Measurements from ENCODE around the gene TTLL8. TPM values are rescaled to one million over a fixed set of nuclear protein-coding genes. Genes with fewer than 3 reads are reported as not detected.

Gene TTLL8
- total RNA-seq, result not detected

DNA sequence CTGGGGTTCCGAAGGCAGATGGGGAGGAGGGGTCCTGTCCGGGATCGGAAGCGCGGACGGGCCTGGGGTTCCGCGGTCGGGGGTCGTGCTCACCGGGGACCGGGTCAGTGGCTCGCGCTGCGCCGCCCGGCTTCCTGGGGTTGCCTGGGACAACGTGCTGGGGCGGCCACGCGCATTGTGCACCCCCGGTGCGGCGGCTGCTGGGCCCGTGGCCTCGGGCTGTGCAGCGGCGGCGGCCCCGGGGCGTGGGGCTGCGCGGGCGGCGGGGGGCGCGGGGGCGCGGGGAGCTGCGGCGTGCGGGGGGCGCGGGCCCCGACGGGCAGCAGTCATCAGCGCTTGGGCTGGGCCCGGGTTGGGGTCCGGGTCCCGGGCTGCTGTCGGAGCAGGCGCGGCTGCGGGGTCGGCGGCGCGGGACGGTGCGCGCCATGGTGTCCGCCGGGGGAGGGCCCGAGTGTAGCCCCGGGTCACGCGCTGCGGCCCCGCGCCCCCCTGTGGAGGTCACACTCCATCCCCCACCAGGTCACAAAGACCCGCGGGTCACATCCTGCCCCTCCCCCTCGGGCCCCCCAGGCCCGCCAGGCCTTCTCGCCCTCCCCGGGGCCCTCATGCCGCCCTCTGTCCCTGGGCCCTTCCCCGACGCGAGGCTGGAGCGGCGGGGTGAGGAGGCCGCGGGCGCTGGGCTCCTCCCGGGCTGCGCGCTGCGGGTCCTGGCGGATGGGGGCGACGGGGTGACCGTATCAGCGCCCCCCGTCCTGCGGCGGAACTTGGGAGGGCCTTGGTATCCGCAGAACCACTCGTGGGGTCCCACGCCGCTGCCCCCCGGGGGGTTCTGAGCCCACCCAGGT, at the start of gene TTLL8:
TTLL8 (minus strand) TSS at position 238 of the 845 bp plus-strand sequence.
- no peak within 1 kb of the TSS for H3K9ac ChIP-seq (ENCODE audit: low read depth in 1 of 3, low read length in 3 of 3)
- peaks cover 24 to 56% (median 51%) of the 10 kb centered on the region in 3 donors for H3K27me3 ChIP-seq (ENCODE audit: control insufficient read depth in 3 of 3, insufficient read depth in 3 of 3, low read length in 3 of 3)
- no peaks in the 10 kb centered on the region for H3K36me3 ChIP-seq (ENCODE audit: control insufficient read depth in 3 of 3, insufficient read depth in 3 of 3, low read length in 3 of 3)
- H3K4me3 ChIP-seq (ENCODE audit: low read length in 3 of 3), result no peak within 1 kb of the TSS
- H3K9me3 ChIP-seq (ENCODE audit: control insufficient read depth in 3 of 3, low read length in 3 of 3), result peaks cover 0 to 6% (median 3%) of the 10 kb centered on the region in 3 donors
- H3K4me1 ChIP-seq (ENCODE audit: control insufficient read depth in 3 of 3, insufficient read depth in 3 of 3, low read length in 3 of 3), result peaks cover 0 to 5% (median 2%) of the 10 kb centered on the region in 3 donors
- H3K27ac ChIP-seq (ENCODE audit: low read depth, low read length), result no peak within 1 kb of the TSS

DNA sequence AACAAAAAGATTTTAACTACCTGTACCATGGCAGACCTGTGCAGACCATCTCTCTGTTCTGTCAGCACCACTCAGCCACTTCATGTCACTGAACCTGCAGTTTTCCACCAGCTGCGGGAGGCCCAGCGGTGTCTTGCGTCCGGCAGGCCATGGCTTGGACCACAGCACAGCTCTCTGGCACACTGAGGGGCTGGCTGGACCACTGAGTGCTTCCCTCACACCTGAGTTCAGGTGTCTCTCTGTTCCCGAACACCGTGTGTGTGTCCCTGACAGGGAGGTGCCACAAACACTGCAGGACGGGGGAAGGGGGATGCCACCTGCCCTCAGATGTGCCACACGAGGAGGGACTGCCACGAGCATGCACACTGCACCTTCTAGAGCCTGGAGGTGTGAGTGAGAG, 49.4 kb upstream of the TTLL8 start:
- peaks cover 15 to 23% (median 16%) of the 10 kb centered on the region in 3 donors for H3K27me3 ChIP-seq (ENCODE audit: control insufficient read depth in 3 of 3, insufficient read depth in 3 of 3, low read length in 3 of 3)
- H3K36me3 ChIP-seq (ENCODE audit: control insufficient read depth in 3 of 3, insufficient read depth in 3 of 3, low read length in 3 of 3), result no peaks in the 10 kb centered on the region
- H3K9ac ChIP-seq (ENCODE audit: low read depth in 1 of 3, low read length in 3 of 3), result no peak overlapping the region
- no peak overlapping the region for H3K27ac ChIP-seq (ENCODE audit: low read depth, low read length)
- no peak overlapping the region for H3K4me3 ChIP-seq (ENCODE audit: low read length in 3 of 3)
- H3K9me3 ChIP-seq (ENCODE audit: control insufficient read depth in 3 of 3, low read length in 3 of 3), result no peaks in the 10 kb centered on the region
- peaks cover 0 to 3% (median 0%) of the 10 kb centered on the region in 3 donors for H3K4me1 ChIP-seq (ENCODE audit: control insufficient read depth in 3 of 3, insufficient read depth in 3 of 3, low read length in 3 of 3)

DNA sequence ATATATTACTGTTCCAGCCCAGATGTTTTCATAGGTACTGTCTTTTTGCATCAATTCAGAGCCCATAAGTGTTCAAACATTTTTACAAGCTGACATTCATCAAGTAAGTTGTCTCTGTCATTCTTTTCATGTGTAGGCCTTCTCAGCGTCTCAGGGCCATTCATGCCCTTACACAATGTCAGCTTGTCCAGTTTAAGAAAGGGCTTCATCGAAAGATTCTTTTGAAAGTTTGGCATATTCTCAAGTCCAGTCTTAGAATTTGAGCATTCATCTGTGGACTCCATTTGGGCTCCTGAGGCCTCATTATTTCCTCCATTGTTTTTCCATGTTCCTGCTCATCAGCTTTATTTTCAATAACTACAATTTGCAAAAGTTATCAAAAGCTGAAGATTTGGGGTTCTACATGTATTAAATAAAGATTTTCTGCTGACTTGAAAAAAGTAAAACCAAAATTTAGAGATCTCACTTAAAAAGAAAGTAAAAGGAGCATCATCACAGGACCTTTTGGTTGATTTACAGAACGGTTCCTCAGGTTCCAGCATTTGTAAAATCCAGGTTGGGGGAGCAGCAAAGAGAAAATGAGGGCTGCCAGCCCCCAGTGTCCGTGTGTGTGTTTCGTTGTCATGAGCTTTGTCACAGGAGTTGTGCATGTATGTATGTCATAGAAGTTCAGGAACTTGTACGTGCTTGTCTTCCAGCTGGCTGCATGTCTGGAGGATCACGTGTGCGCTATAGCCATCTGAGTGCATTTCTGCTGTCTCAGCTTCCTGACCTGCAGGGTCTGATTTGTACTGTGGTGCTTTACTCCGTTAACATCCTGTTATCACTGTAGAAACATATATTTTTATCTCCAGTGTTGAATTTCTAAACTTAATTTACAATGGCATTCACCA, 47.4 kb upstream of the TTLL8 start:
- Histone ChIP-seq H3K27me3 (ENCODE audit: control insufficient read depth in 3 of 3, insufficient read depth in 3 of 3, low read length in 3 of 3) (peaks cover 9 to 20% (median 15%) of the 10 kb centered on the region in 3 donors), H3K9ac (ENCODE audit: low read depth in 1 of 3, low read length in 3 of 3) (no peak overlapping the region), H3K4me1 (ENCODE audit: control insufficient read depth in 3 of 3, insufficient read depth in 3 of 3, low read length in 3 of 3) (no peaks in the 10 kb centered on the region)

DNA sequence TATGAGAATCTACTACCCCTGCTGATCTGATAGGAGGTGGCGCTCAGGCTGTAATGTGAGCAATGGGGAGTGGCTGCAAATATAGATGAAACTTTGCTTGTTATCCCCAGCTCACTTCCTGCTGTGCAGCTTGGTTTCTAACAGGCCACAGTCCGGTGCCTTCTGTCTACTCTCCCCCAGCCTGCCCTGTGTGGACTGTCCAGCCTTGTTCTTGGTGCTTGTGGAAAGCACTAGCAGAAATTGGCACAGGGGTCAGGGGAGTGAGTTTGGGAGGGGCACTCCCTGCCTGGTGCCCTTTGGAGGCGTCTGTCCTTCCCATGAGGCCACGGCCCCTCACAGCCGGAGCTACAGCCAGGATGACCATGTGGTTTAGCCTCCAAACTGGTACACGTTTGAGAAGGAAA, 46.0 kb upstream of the TTLL8 start:
- H3K27ac ChIP-seq (ENCODE audit: low read depth, low read length), result no peak overlapping the region
- H3K9me3 ChIP-seq (ENCODE audit: control insufficient read depth in 3 of 3, low read length in 3 of 3), result no peaks in the 10 kb centered on the region
- H3K4me1 ChIP-seq (ENCODE audit: control insufficient read depth in 3 of 3, insufficient read depth in 3 of 3, low read length in 3 of 3), result no peaks in the 10 kb centered on the region
- peaks cover 9 to 20% (median 15%) of the 10 kb centered on the region in 3 donors for H3K27me3 ChIP-seq (ENCODE audit: control insufficient read depth in 3 of 3, insufficient read depth in 3 of 3, low read length in 3 of 3)
- H3K36me3 ChIP-seq (ENCODE audit: control insufficient read depth in 3 of 3, insufficient read depth in 3 of 3, low read length in 3 of 3), result no peaks in the 10 kb centered on the region
- H3K4me3 ChIP-seq (ENCODE audit: low read length in 3 of 3), result no peak overlapping the region
- no peak overlapping the region for H3K9ac ChIP-seq (ENCODE audit: low read depth in 1 of 3, low read length in 3 of 3)

More for the DNA sequence above, 47.4 kb upstream of the TTLL8 start:
- H3K27ac ChIP-seq (ENCODE audit: low read depth, low read length), result no peak overlapping the region
- H3K9me3 ChIP-seq (ENCODE audit: control insufficient read depth in 3 of 3, low read length in 3 of 3), result no peaks in the 10 kb centered on the region
- H3K4me3 ChIP-seq (ENCODE audit: low read length in 3 of 3), result no peak overlapping the region
- H3K36me3 ChIP-seq (ENCODE audit: control insufficient read depth in 3 of 3, insufficient read depth in 3 of 3, low read length in 3 of 3), result no peaks in the 10 kb centered on the region

DNA sequence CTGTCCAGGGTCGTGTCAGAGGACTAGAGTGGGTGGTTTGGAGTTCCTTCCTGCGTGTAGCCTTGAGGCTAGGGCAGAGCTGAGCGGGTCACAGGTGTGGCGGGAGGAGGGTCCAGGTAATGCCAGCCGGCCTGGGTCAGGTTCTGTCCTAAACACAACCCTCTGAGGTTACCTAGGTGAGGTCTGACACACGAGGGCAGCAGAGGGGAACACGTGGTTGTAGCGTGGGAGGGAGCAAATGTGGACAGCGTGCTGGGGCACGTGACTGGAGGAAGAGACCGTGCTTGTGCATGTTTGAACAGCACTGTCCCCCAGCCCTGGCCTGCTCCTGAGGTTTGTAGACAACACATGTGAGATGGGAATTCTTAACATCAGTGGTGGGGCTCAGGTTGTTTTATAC, 44.8 kb upstream of the TTLL8 start:
- no peak overlapping the region for H3K27ac ChIP-seq (ENCODE audit: low read depth, low read length)
- H3K27me3 ChIP-seq (ENCODE audit: control insufficient read depth in 3 of 3, insufficient read depth in 3 of 3, low read length in 3 of 3), result peaks cover 6 to 20% (median 8%) of the 10 kb centered on the region in 3 donors

DNA sequence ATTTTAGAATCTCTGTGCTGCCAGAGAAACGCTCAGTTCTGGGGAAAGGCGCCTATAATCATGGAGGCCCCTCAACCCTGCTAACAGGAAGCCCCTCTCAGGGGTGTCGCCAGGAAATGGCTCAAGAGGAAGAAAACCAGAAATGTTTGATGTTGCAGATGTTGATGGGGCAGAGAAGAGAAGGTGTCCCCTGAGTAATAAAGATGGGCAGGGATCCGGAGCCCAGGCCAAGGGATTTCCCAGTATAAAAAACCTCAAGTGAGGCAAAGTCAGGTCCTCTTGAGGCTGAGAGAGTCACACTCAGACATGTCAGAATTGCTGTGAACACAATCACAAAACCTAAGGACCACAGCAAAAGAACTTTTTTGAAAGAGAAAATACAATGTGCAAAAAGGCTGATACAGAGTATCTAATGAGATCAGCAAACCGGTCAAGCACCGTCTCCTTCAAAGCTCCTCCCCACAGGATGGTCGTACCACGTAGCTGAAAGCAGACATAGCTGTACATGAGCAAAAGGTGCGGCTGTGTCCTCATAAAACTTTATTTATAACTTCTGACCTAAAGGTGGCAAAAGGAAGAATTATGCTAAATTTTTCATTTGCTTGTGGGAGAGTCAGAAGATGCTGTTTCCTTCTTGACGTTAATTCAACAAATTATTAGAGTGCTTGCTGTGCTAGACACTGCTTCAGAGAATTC, 43.9 kb upstream of the TTLL8 start:
- Histone ChIP-seq H3K9ac (ENCODE audit: low read depth in 1 of 3, low read length in 3 of 3) (no peak overlapping the region), H3K36me3 (ENCODE audit: control insufficient read depth in 3 of 3, insufficient read depth in 3 of 3, low read length in 3 of 3) (no peaks in the 10 kb centered on the region), H3K4me3 (ENCODE audit: low read length in 3 of 3) (no peak overlapping the region), H3K27me3 (ENCODE audit: control insufficient read depth in 3 of 3, insufficient read depth in 3 of 3, low read length in 3 of 3) (peaks cover 7 to 17% (median 7%) of the 10 kb centered on the region in 3 donors), H3K4me1 (ENCODE audit: control insufficient read depth in 3 of 3, insufficient read depth in 3 of 3, low read length in 3 of 3) (no peaks in the 10 kb centered on the region), H3K9me3 (ENCODE audit: control insufficient read depth in 3 of 3, low read length in 3 of 3) (no peaks in the 10 kb centered on the region), H3K27ac (ENCODE audit: low read depth, low read length) (no peak overlapping the region)

More for the DNA sequence above, 44.8 kb upstream of the TTLL8 start:
- no peaks in the 10 kb centered on the region for H3K36me3 ChIP-seq (ENCODE audit: control insufficient read depth in 3 of 3, insufficient read depth in 3 of 3, low read length in 3 of 3)
- H3K9ac ChIP-seq (ENCODE audit: low read depth in 1 of 3, low read length in 3 of 3), result no peak overlapping the region
- no peak overlapping the region for H3K4me3 ChIP-seq (ENCODE audit: low read length in 3 of 3)
- no peaks in the 10 kb centered on the region for H3K9me3 ChIP-seq (ENCODE audit: control insufficient read depth in 3 of 3, low read length in 3 of 3)
- no peaks in the 10 kb centered on the region for H3K4me1 ChIP-seq (ENCODE audit: control insufficient read depth in 3 of 3, insufficient read depth in 3 of 3, low read length in 3 of 3)

DNA sequence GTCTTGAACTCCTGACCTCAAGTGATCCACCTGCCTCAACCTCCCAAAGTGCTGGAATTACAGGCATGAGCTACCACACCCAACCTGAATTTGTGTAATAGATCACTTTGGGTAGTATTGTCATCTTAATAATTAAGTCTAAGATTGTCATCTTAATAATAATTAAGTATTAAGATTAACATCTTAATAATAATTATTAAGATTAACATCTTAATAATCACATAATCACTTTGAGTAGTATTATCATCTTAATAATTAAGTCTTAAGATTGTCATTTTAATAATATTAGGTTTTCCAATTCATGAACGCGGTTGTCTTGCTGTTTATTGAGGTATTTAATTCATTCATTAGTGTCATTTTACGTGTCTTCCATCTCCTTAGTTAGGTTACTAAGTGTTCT, 40.0 kb upstream of the TTLL8 start:
- Histone ChIP-seq H3K9ac (ENCODE audit: low read depth in 1 of 3, low read length in 3 of 3) (no peak overlapping the region), H3K4me1 (ENCODE audit: control insufficient read depth in 3 of 3, insufficient read depth in 3 of 3, low read length in 3 of 3) (no peaks in the 10 kb centered on the region), H3K27ac (ENCODE audit: low read depth, low read length) (no peak overlapping the region), H3K36me3 (ENCODE audit: control insufficient read depth in 3 of 3, insufficient read depth in 3 of 3, low read length in 3 of 3) (no peaks in the 10 kb centered on the region), H3K9me3 (ENCODE audit: control insufficient read depth in 3 of 3, low read length in 3 of 3) (no peaks in the 10 kb centered on the region), H3K4me3 (ENCODE audit: low read length in 3 of 3) (no peak overlapping the region), H3K27me3 (ENCODE audit: control insufficient read depth in 3 of 3, insufficient read depth in 3 of 3, low read length in 3 of 3) (peaks cover 2 to 13% (median 9%) of the 10 kb centered on the region in 3 donors)

DNA sequence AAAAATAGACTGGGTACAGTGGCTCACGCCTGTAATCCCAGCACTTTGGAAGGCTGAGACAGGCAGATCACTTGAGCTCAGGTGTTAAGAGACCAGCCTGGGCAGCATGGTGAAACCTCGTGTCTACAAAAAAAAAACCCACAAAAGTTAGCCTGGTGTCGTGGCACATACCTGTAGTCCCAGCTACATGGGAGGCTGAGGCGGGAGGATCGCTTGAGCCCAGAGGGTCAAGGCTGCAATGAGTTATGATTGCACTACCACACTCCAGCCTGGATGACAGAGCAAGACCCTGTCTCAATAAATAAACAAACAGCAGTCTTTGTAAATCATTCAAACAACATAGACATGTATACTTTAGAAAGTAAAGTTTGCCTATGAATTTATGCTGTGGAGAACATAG, 34.2 kb upstream of the TTLL8 start:
- Histone ChIP-seq H3K27ac (ENCODE audit: low read depth, low read length) (no peak overlapping the region), H3K4me1 (ENCODE audit: control insufficient read depth in 3 of 3, insufficient read depth in 3 of 3, low read length in 3 of 3) (no peaks in the 10 kb centered on the region), H3K27me3 (ENCODE audit: control insufficient read depth in 3 of 3, insufficient read depth in 3 of 3, low read length in 3 of 3) (peaks cover 18 to 43% (median 29%) of the 10 kb centered on the region in 3 donors)

DNA sequence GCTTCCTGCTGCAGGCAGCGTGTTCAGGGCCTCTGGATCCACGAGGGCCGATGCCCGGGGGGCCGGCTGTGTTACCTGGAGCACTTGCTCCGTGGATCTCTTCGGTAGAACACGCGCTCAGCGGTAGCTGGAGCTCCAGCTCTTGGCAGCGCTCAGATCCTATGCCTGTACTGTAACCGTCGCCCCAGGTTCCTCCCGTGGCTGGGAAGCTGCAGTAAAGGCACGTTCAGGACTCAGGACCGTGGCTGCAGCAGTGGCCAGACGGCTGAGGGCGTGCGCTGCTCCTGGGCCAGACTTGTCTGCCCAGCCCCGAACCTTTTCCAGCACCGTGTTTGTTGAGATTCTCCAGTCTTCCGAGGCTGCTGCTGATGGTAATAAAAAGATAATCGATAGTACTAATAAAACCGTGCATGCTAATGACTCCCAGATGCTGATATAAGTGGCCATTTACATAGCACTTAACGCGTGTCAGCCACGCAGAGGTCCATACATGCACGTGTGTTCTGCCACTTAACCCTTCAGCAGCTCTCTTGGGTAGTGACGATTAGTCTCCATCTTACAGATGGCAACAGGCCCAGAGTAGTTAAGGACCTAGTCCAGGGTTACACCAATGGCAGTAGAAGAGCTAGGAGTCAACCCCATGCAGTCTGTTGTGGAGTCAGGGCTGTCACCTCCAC, 33.1 kb upstream of the TTLL8 start:
- peaks cover 0 to 5% (median 0%) of the 10 kb centered on the region in 3 donors for H3K9me3 ChIP-seq (ENCODE audit: control insufficient read depth in 3 of 3, low read length in 3 of 3)
- H3K27me3 ChIP-seq (ENCODE audit: control insufficient read depth in 3 of 3, insufficient read depth in 3 of 3, low read length in 3 of 3), result peaks cover 22 to 48% (median 31%) of the 10 kb centered on the region in 3 donors
- no peak overlapping the region for H3K4me3 ChIP-seq (ENCODE audit: low read length in 3 of 3)
- H3K27ac ChIP-seq (ENCODE audit: low read depth, low read length), result no peak overlapping the region
- H3K4me1 ChIP-seq (ENCODE audit: control insufficient read depth in 3 of 3, insufficient read depth in 3 of 3, low read length in 3 of 3), result no peaks in the 10 kb centered on the region
- no peaks in the 10 kb centered on the region for H3K36me3 ChIP-seq (ENCODE audit: control insufficient read depth in 3 of 3, insufficient read depth in 3 of 3, low read length in 3 of 3)
- no peak overlapping the region for H3K9ac ChIP-seq (ENCODE audit: low read depth in 1 of 3, low read length in 3 of 3)

More for the DNA sequence above, 34.2 kb upstream of the TTLL8 start:
- H3K9ac ChIP-seq (ENCODE audit: low read depth in 1 of 3, low read length in 3 of 3), result no peak overlapping the region
- H3K9me3 ChIP-seq (ENCODE audit: control insufficient read depth in 3 of 3, low read length in 3 of 3), result peaks cover 0 to 5% (median 0%) of the 10 kb centered on the region in 3 donors
- H3K36me3 ChIP-seq (ENCODE audit: control insufficient read depth in 3 of 3, insufficient read depth in 3 of 3, low read length in 3 of 3), result no peaks in the 10 kb centered on the region
- H3K4me3 ChIP-seq (ENCODE audit: low read length in 3 of 3), result no peak overlapping the region
